HCT116 (cell line): ENCODE data around the gene GGA1. TPM values are rescaled to one million over a fixed set of nuclear protein-coding genes. Genes with fewer than 3 reads are reported as not detected.

ENCODE experiments used
- ATAC-seq: fragments of 200-7000 bp; cut with Tn5 transposase; 2 replicates; pipeline ENCODE4 v1.9.1; 2020; ENCODE audit warnings: mild to moderate bottlenecking, moderate library complexity
- BruUV-seq: library from RNA; stranded (reverse); fragments of 400-500 nt; replicated peaks from 2 replicates; lab custom pipeline; 2021; lab: Mats Ljungman, UMichigan
- CTCF ChIA-PET: fragments of 300-600 bp; sonication (Branson Sonifier 250); formaldehyde crosslinking; loops from one replicate; lab custom pipeline; 2021; ENCODE audit warnings: antibody characterized with exemption; lab: Charles Lee
- POLR2A ChIA-PET: fragments of 300-600, 350-600 bp; sonication (Branson Sonifier 250); formaldehyde crosslinking; loops from one replicate; lab custom pipeline; 2021; ENCODE audit warnings: antibody characterized with exemption; lab: Charles Lee
- RAD21 ChIA-PET, 2 experiments: fragments of 300-600 bp; sonication (Branson Sonifier 250); formaldehyde crosslinking; loops; one replicate each; lab custom pipeline; 2023; ENCODE audit warnings: low total read pairs in 2 of 2; ENCODE audit not compliant: uncharacterized antibody in 2 of 2, unreplicated experiment in 2 of 2, low non-redundant PET in 1 of 2; lab: Charles Lee
- DNase-seq: peaks from one replicate; pipeline ENCODE4 v3.0.0-alpha.2; 2010; ENCODE audit warnings: low read depth, low spot score
- H2AFZ ChIP-seq: fragments of 200-600 bp; shearing (Covaris generic), sonication (generic); 2 replicates; pipeline ENCODE4 v1.6.1; 2017; ENCODE audit warnings: low read depth, mixed run types, mixed read lengths, antibody characterized with exemption, low read length; ENCODE audit not compliant: poor library complexity, severe bottlenecking
- H3K27ac ChIP-seq: 2 replicates; pipeline ENCODE4 v1.5.1; 2012; ENCODE audit warnings: low read depth, low read length
- H3K27me3 ChIP-seq: fragments of 200-600 bp; sonication (generic); 2 replicates; pipeline ENCODE4 v1.6.1; 2016; ENCODE audit warnings: mixed run types, low read length, mixed read lengths; ENCODE audit not compliant: insufficient read depth
- H3K36me3 ChIP-seq, 2 experiments: fragments of 200-500 bp in 1 of 2; fragments of 200-600 bp in 1 of 2; sonication (Bioruptor generic) in 1 of 2; sonication (generic) in 1 of 2; 2 replicates each; pipeline versions ENCODE4 v1.5.1 to v1.6.1; 2014 to 2016; ENCODE audit warnings: low read length in 2 of 2, inconsistent platforms in 1 of 2, mixed read lengths in 1 of 2, mixed run types in 1 of 2; ENCODE audit not compliant: insufficient read depth in 2 of 2, control insufficient read depth in 1 of 2
- H3K4me1 ChIP-seq, 2 experiments: fragments of 200-600 bp in 1 of 2; sonication (generic) in 1 of 2; 2 replicates each; pipeline versions ENCODE4 v1.5.1 to v1.6.1; 2012 to 2017; ENCODE audit warnings: low read length in 2 of 2, inconsistent platforms in 1 of 2, mild to moderate bottlenecking in 1 of 2, mixed read lengths in 1 of 2, mixed run types in 1 of 2, moderate library complexity in 1 of 2; ENCODE audit not compliant: insufficient read depth in 2 of 2, control insufficient read depth in 1 of 2
- H3K4me2 ChIP-seq: fragments of 200-600 bp; sonication (generic); 2 replicates; pipeline ENCODE4 v1.6.1; 2017; ENCODE audit warnings: mixed run types, low read length, mixed read lengths
- H3K4me3 ChIP-seq, 2 experiments: fragments of 200-600 bp in 1 of 2; sonication (generic) in 1 of 2; replicated peaks in 1 of 2; 2 replicates each; pipeline ENCODE4 v1.5.1; 2011 to 2016; ENCODE audit warnings: low read length in 2 of 2, control low read depth in 1 of 2, low read depth in 1 of 2, mild to moderate bottlenecking in 1 of 2, mixed read lengths in 1 of 2, mixed run types in 1 of 2
- H3K79me2 ChIP-seq: fragments of 200-600 bp; sonication (generic); 2 replicates; pipeline ENCODE4 v1.6.1; 2017; ENCODE audit warnings: mild to moderate bottlenecking, mixed run types, low read length, moderate library complexity, mixed read lengths; ENCODE audit not compliant: insufficient read depth
- H3K9ac ChIP-seq: fragments of 200-600 bp; sonication (generic); 2 replicates; pipeline ENCODE4 v1.6.1; 2016; ENCODE audit warnings: low read length, mixed read lengths
- H3K9me2 ChIP-seq: fragments of 200-600 bp; sonication (generic), shearing (Covaris generic); 2 replicates; pipeline ENCODE4 v1.6.1; 2017; ENCODE audit warnings: mixed run types, mild to moderate bottlenecking, moderate library complexity; ENCODE audit not compliant: insufficient read depth
- H3K9me3 ChIP-seq, 2 experiments: fragments of 200-500 bp in 1 of 2; fragments of 200-600 bp in 1 of 2; sonication (Bioruptor generic) in 1 of 2; sonication (generic) in 1 of 2; 2 replicates each; pipeline ENCODE4 v1.6.1; 2014 to 2017; ENCODE audit warnings: low read length in 2 of 2, mixed read lengths in 2 of 2, inconsistent platforms in 1 of 2, low read depth in 1 of 2, mild to moderate bottlenecking in 1 of 2, mixed run types in 1 of 2, moderate library complexity in 1 of 2; ENCODE audit not compliant: control insufficient read depth in 1 of 2, insufficient read depth in 1 of 2
- H4K20me1 ChIP-seq: fragments of 200-600 bp; sonication (generic), shearing (Covaris generic); 2 replicates; pipeline ENCODE4 v1.6.1; 2017; ENCODE audit warnings: mixed run types, mild to moderate bottlenecking, moderate library complexity; ENCODE audit not compliant: insufficient read depth
- ELF1 ChIP-seq: IDR thresholded peaks from 2 replicates; pipeline ENCODE4 v1.6.1; 2012; ENCODE audit warnings: low read depth, borderline replicate concordance
- EZH2 ChIP-seq: fragments of 200-600 bp; sonication (generic); IDR thresholded peaks from 2 replicates; pipeline ENCODE4 v1.6.1; 2017; ENCODE audit warnings: antibody characterized with exemption, mixed run types
- JUND ChIP-seq: IDR thresholded peaks from 2 replicates; pipeline ENCODE4 v1.6.1; 2012
- intact Hi-C: fragments of 100-400 bp; cut with micrococcal nuclease; formaldehyde crosslinking; loops from 2 replicates; pipeline ENCODE4 v1.10.0; 2022
- total RNA-seq: library from RNA; stranded (reverse); gene quantifications from one replicate; pipeline ENCODE4 v1.2.1, GENCODE V29; 2021; ENCODE audit not compliant: unreplicated experiment
- TF ChIP-seq, protein P1 (sequence below): IDR thresholded peaks from 2 replicates; pipeline ENCODE4 v1.6.1; 2012; ENCODE audit warnings: low read depth

The GGA1 gene
- total RNA-seq, 1 experiment from 2014 or later, result 89.8 TPM

- TF ChIP-seq, protein P1, sequence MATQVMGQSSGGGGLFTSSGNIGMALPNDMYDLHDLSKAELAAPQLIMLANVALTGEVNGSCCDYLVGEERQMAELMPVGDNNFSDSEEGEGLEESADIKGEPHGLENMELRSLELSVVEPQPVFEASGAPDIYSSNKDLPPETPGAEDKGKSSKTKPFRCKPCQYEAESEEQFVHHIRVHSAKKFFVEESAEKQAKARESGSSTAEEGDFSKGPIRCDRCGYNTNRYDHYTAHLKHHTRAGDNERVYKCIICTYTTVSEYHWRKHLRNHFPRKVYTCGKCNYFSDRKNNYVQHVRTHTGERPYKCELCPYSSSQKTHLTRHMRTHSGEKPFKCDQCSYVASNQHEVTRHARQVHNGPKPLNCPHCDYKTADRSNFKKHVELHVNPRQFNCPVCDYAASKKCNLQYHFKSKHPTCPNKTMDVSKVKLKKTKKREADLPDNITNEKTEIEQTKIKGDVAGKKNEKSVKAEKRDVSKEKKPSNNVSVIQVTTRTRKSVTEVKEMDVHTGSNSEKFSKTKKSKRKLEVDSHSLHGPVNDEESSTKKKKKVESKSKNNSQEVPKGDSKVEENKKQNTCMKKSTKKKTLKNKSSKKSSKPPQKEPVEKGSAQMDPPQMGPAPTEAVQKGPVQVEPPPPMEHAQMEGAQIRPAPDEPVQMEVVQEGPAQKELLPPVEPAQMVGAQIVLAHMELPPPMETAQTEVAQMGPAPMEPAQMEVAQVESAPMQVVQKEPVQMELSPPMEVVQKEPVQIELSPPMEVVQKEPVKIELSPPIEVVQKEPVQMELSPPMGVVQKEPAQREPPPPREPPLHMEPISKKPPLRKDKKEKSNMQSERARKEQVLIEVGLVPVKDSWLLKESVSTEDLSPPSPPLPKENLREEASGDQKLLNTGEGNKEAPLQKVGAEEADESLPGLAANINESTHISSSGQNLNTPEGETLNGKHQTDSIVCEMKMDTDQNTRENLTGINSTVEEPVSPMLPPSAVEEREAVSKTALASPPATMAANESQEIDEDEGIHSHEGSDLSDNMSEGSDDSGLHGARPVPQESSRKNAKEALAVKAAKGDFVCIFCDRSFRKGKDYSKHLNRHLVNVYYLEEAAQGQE, result no peak
- TF ChIP-seq EZH2, result no peak
These were observed 22.3 kb downstream of the GGA1 start (continued) for GRCh38 chr22:37630839-37631435.

DNA sequence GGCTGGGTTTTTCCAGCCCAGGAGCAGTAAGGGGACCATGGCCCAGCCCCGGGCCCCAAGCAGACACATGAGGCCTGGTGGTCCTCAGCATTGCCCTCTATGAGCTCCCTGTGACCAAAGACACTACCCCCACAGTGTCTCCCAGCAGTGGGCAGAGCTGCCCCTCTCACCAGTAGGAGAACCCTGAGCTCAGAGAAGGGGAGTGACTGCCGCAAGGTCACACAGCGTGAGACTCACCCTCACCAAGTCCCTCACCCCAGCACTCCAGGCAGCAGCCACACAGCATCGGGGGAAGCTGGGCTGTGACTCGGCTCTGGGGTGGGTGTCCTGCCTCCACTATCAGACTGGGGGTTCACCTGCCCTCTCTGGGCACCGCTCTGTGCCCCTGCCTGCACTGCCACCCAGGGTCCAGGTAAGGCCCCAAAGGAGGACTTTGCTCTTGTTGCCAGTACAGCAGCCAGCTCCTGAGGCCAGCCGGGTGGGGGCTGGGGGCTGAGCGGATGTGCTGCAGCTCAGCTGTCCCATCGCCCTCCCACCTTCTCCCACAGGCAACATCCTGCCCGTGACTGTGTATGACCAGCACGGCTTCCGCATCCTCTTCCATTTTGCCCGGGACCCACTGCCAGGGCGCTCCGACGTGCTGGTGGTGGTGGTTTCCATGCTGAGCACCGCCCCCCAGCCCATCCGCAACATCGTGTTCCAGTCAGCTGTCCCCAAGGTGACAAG is 23.0 kb downstream of the GGA1 start:
- H3K27ac ChIP-seq, result no peak overlapping the region
- no peaks in the 10 kb centered on the region for H3K9me2 ChIP-seq
- H3K79me2 ChIP-seq, result no peaks in the 10 kb centered on the region
- no peaks in the 10 kb centered on the region for H4K20me1 ChIP-seq
- no TSS peak for BruUV-seq
- no peaks in the 10 kb centered on the region; a peak in 1 of 4 replicates for H3K36me3 ChIP-seq
- H3K9ac ChIP-seq, result no peak overlapping the region
- intact Hi-C loops, result no loop called here
- TF ChIP-seq, protein P1, result no peak
- TF ChIP-seq JUND (no peak), ELF1 (no peak)
- H3K9me3 ChIP-seq, result no peaks in the 10 kb centered on the region
- ChIA-PET RAD21 (no interaction called here), POLR2A (interaction anchor here (0.8 kb wide), 1 partner anchor 26 kb away, joined by 3 read pairs; the partner anchor contains the start of gene PDXP), CTCF (interaction anchor here (5.6 kb wide), 1 partner anchor 12 kb away, joined by 30 read pairs; no protein-coding TSS in a partner anchor)
- no peak overlapping the region for H3K4me2 ChIP-seq
- no peak overlapping the region for H2AFZ ChIP-seq
- no peaks in the 10 kb centered on the region for H3K27me3 ChIP-seq
- peaks cover 5 to 16% of the 10 kb centered on the region in 2 experiments; a peak in 3 of 4 replicates for H3K4me1 ChIP-seq
- DNase-seq (no peak), ATAC-seq (no peak)
- H3K4me3 ChIP-seq, result no peak overlapping the region
